Suprapubic skin (tissue), 4 donors: Measurements from ENCODE around the gene RSPO4.

Source experiments
- CTCF ChIP-seq, 2 donors: fragments of 200-600 bp in 1 of 2; fragments of 450-650 bp in 1 of 2; sonication (generic) in 1 of 2; IDR thresholded peaks; one replicate each; pipeline ENCODE4 v1.5.1; 2016 to 2019; ENCODE audit warnings: antibody characterized with exemption in 2 of 2, mild to moderate bottlenecking in 1 of 2, moderate library complexity in 1 of 2
- EP300 ChIP-seq: sonication (generic); formaldehyde crosslinking; IDR thresholded peaks from one replicate; pipeline ENCODE4 v1.6.1; 2017; ENCODE audit warnings: antibody characterized with exemption
- POLR2A ChIP-seq, 2 donors: fragments of 450-650 bp; IDR thresholded peaks; one replicate each; pipeline ENCODE4 v1.6.1; 2017; ENCODE audit warnings: antibody characterized with exemption in 2 of 2, mild to moderate bottlenecking in 2 of 2, moderate library complexity in 2 of 2
- POLR2AphosphoS5 ChIP-seq, 3 donors: sonication (generic); formaldehyde crosslinking; IDR thresholded peaks; one replicate each; pipeline ENCODE4 v1.6.1; 2017; ENCODE audit warnings: antibody characterized with exemption in 3 of 3

- TF ChIP-seq POLR2A (IDR thresholded peaks at IDR 0.05) (no peak), CTCF (IDR thresholded peaks at IDR 0.05) (no peak), POLR2AphosphoS5 (IDR thresholded peaks at IDR 0.05) (no peak), EP300 (no peak)
These were observed 20.8 kb upstream of the RSPO4 start for GRCh38 chr20:1022871-1023270.
